Measurements from ENCODE around the gene EXOSC2. TPM values are rescaled to one million over a fixed set of nuclear protein-coding genes. Genes with fewer than 3 reads are reported as not detected.

EXOSC2 gene
- total and polyA plus RNA-seq, 11 donors, result 10.6 to 19.7 (median 13.1) TPM

DNA sequence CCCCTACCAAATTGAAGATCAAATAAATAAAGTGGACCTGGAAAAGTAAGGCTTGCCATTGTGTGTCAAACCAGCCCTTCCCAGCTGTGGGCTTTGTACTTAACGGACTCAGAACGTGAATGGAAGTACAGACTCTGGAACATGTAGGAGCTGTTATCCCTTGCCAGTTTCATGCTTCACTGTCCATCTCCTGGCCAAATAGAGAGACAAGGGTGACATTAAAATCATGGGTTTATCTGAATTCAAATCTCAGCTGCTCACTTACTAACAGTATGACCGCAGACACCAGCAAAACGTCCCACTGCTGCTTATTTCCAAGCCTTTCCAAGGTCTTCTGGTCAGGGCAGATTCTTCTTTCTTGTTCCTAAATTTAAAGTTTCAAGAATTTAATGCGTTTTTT, 52.2 kb downstream of the EXOSC2 start:
- ATAC-seq (no peak), DNase-seq (no peak)
- intact Hi-C loops (cut with DNase I), result loop anchor here in 1 of 10 donors (2.0 kb wide), 1 partner anchor 23 kb away; no protein-coding TSS in a partner anchor
- Histone ChIP-seq H3K27me3 (no peaks in the 10 kb centered on the region), H3K36me3 (no peaks in the 10 kb centered on the region), H3K27ac (no peak overlapping the region), H3K4me3 (no peak overlapping the region), H3K4me1 (peaks cover 0 to 16% (median 2%) of the 10 kb centered on the region in 12 donors), H3K9me3 (no peaks in the 10 kb centered on the region)
- WGBS, 4 donors, result 66 to 75% (median 73%) methylated on average over 5 of the region's 5 CpGs
- TF ChIP-seq, protein P1, sequence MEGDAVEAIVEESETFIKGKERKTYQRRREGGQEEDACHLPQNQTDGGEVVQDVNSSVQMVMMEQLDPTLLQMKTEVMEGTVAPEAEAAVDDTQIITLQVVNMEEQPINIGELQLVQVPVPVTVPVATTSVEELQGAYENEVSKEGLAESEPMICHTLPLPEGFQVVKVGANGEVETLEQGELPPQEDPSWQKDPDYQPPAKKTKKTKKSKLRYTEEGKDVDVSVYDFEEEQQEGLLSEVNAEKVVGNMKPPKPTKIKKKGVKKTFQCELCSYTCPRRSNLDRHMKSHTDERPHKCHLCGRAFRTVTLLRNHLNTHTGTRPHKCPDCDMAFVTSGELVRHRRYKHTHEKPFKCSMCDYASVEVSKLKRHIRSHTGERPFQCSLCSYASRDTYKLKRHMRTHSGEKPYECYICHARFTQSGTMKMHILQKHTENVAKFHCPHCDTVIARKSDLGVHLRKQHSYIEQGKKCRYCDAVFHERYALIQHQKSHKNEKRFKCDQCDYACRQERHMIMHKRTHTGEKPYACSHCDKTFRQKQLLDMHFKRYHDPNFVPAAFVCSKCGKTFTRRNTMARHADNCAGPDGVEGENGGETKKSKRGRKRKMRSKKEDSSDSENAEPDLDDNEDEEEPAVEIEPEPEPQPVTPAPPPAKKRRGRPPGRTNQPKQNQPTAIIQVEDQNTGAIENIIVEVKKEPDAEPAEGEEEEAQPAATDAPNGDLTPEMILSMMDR (IDR thresholded peaks at IDR 0.05), result no peak
- no peak for TF ChIP-seq POLR2A (IDR thresholded peaks at IDR 0.05)

GRCh38 chr9:130746434-130747212, 53.0 kb downstream of the EXOSC2 start:
- Histone ChIP-seq H3K4me1 (peaks cover 0 to 16% (median 2%) of the 10 kb centered on the region in 12 donors), H3K4me3 (no peak overlapping the region), H3K27me3 (no peaks in the 10 kb centered on the region), H3K36me3 (no peaks in the 10 kb centered on the region), H3K9me3 (no peaks in the 10 kb centered on the region), H3K27ac (no peak overlapping the region)
- TF ChIP-seq, protein P1 (IDR thresholded peaks at IDR 0.05), result no peak
- no peak for TF ChIP-seq POLR2A (IDR thresholded peaks at IDR 0.05)
- WGBS, 4 donors, result 71 to 97% (median 87%) methylated on average over 3 of the region's 3 CpGs
- intact Hi-C loops (cut with DNase I), result no loop called here
- ATAC-seq, result no peak
- DNase-seq, result no peak

DNA sequence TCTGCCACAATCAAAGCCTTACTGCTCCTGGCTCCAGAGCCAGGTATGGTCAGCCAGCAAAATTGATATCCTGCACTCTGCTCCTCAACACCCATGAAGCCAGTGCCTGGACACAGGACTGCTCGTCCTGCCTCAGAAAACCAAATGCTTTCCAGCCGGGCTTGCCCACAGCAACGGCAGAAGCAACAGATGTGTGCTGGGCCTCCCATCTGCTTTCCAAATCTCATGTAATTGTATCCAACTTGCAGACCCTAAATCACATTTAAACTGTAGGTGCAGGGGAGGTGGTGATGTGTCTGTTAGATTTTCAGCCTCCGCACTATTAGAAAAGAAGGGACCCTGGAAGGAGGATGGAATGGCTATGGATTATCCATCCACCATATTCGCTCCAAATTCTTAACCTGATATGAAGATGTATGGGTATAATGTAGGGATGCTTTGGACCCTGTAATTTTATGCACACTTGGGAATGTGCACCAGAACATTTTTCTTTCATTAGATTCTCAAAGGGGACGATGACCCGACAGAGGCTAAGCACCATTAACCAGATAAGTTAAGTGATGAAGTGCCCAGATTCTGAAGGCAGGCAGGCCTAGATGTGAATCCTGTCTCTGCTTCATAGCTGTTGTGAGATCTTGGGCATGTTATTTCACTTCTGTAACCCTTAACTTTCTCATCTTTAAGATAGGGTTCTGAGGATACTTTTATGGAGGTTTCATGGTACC, 58.2 kb downstream of the EXOSC2 start:
- no peaks in the 10 kb centered on the region for H3K9me3 ChIP-seq
- 86 to 89% (median 88%) methylated on average over 7 of the region's 7 CpGs for WGBS, 4 donors
- no peak overlapping the region for H3K4me3 ChIP-seq
- H3K36me3 ChIP-seq, result no peaks in the 10 kb centered on the region
- TF ChIP-seq, protein P1 (IDR thresholded peaks at IDR 0.05), result no peak
- TF ChIP-seq POLR2A (IDR thresholded peaks at IDR 0.05), result no peak
- no peaks in the 10 kb centered on the region for H3K27me3 ChIP-seq
- H3K4me1 ChIP-seq, result peaks cover 0 to 23% (median 16%) of the 10 kb centered on the region in 12 donors
- no peak for DNase-seq
- intact Hi-C loops (cut with DNase I), result no loop called here
- H3K27ac ChIP-seq, result no peak overlapping the region
- ATAC-seq, result no peak

Other genes with a start within 250 kb of the EXOSC2 start
- gene ASS1, start 248.8 kb upstream of the EXOSC2 start, total RNA-seq, result 100 to 1,000 TPM in 3 of 9 donors, 10 to 100 TPM in 6; 31.5 to 154 (median 60.5) TPM
- 10 to 100 TPM; 56.5 to 88.6 TPM for gene ASS1, start 248.8 kb upstream of the EXOSC2 start, polyA plus RNA-seq
- gene FUBP3, start 114.2 kb upstream of the EXOSC2 start, total RNA-seq, result 10 to 100 TPM; 17.5 to 39.5 (median 28.9) TPM
- 10 to 100 TPM; 14.4 to 20.5 TPM for gene FUBP3, start 114.2 kb upstream of the EXOSC2 start, polyA plus RNA-seq
- under 1 TPM in 1 of 9 donors, not detected in 8; 0.14 TPM for gene PRDM12, start 29.2 kb upstream of the EXOSC2 start, total RNA-seq
- gene PRDM12, start 29.2 kb upstream of the EXOSC2 start, polyA plus RNA-seq, result not detected
- gene ABL1, start 141.5 kb downstream of the EXOSC2 start, total RNA-seq, result 10 to 100 TPM; 27.2 to 49.8 (median 34.1) TPM
- 10 to 100 TPM; 13.2 to 29.7 TPM for gene ABL1, start 141.5 kb downstream of the EXOSC2 start, polyA plus RNA-seq
- not detected for gene QRFP, start 203.0 kb downstream of the EXOSC2 start, total RNA-seq
- not detected for gene QRFP, start 203.0 kb downstream of the EXOSC2 start, polyA plus RNA-seq
- gene FIBCD1, start 245.5 kb downstream of the EXOSC2 start, total RNA-seq, result 1 to 10 TPM in 4 of 9 donors, under 1 TPM in 3, not detected in 2; 0.24 to 2.3 (median 1.1) TPM
- gene FIBCD1, start 245.5 kb downstream of the EXOSC2 start, polyA plus RNA-seq, result 1 to 10 TPM; 2.9 to 3.9 TPM